ENCODE measurements around the gene CRIP3.

CRIP3 gene

GRCh38 chr6:43258180-43258579 lies 50.4 kb downstream of the CRIP3 start:
- no peak overlapping the region for H2AFZ ChIP-seq (ENCODE audit: low read length)
- no peak overlapping the region for H3K27ac ChIP-seq (ENCODE audit: low read depth, low read length, poor library complexity, severe bottlenecking)
- H3K27me3 ChIP-seq (ENCODE audit: insufficient read depth, low read length): no peaks in the 10 kb centered on the region; the same call in 1 of the 2 replicates
- H3K9me3 ChIP-seq (ENCODE audit: low read length): no peaks in the 10 kb centered on the region
- H3K9me2 ChIP-seq (ENCODE audit: low read depth, low read length): no peaks in the 10 kb centered on the region
- H3F3A ChIP-seq (ENCODE audit: insufficient read depth, low read length): no peaks in the 10 kb centered on the region
- no peak overlapping the region for H3K4me3 ChIP-seq (ENCODE audit: low read depth, low read length, poor library complexity, severe bottlenecking)
- H3K4me2 ChIP-seq (ENCODE audit: low read length): no peak overlapping the region
- no peaks in the 10 kb centered on the region for H3K79me2 ChIP-seq (ENCODE audit: insufficient read depth, low read length)
- H3K36me3 ChIP-seq (ENCODE audit: insufficient read depth, low read length): no peaks in the 10 kb centered on the region
- no peak for TF ChIP-seq EZH2 (IDR thresholded peaks at IDR 0.05; ENCODE audit: borderline replicate concordance, low read length)
- TF ChIP-seq, protein P1, sequence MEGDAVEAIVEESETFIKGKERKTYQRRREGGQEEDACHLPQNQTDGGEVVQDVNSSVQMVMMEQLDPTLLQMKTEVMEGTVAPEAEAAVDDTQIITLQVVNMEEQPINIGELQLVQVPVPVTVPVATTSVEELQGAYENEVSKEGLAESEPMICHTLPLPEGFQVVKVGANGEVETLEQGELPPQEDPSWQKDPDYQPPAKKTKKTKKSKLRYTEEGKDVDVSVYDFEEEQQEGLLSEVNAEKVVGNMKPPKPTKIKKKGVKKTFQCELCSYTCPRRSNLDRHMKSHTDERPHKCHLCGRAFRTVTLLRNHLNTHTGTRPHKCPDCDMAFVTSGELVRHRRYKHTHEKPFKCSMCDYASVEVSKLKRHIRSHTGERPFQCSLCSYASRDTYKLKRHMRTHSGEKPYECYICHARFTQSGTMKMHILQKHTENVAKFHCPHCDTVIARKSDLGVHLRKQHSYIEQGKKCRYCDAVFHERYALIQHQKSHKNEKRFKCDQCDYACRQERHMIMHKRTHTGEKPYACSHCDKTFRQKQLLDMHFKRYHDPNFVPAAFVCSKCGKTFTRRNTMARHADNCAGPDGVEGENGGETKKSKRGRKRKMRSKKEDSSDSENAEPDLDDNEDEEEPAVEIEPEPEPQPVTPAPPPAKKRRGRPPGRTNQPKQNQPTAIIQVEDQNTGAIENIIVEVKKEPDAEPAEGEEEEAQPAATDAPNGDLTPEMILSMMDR (IDR thresholded peaks at IDR 0.05; ENCODE audit: low read length): no peak
- no peaks in the 10 kb centered on the region for H4K20me1 ChIP-seq (ENCODE audit: insufficient read depth, low read length)
- H3K9ac ChIP-seq (ENCODE audit: low read length): no peak overlapping the region
- H3K4me1 ChIP-seq (ENCODE audit: insufficient read depth, low read length, severe bottlenecking): no peaks in the 10 kb centered on the region

- H3K4me1 ChIP-seq (ENCODE audit: insufficient read depth, low read length, severe bottlenecking): no peaks in the 10 kb centered on the region
- peaks cover 2% of the 10 kb centered on the region; the same call in 1 of the 2 replicates for H3K27me3 ChIP-seq (ENCODE audit: insufficient read depth, low read length)
- no peak overlapping the region for H3K4me3 ChIP-seq (ENCODE audit: low read depth, low read length, poor library complexity, severe bottlenecking)
- H3K9me2 ChIP-seq (ENCODE audit: low read depth, low read length): no peaks in the 10 kb centered on the region
- H3K79me2 ChIP-seq (ENCODE audit: insufficient read depth, low read length): no peaks in the 10 kb centered on the region
- H2AFZ ChIP-seq (ENCODE audit: low read length): no peak overlapping the region
- H3K9me3 ChIP-seq (ENCODE audit: low read length): no peaks in the 10 kb centered on the region
- H3K4me2 ChIP-seq (ENCODE audit: low read length): no peak overlapping the region
- no peak for TF ChIP-seq EZH2 (IDR thresholded peaks at IDR 0.05; ENCODE audit: borderline replicate concordance, low read length)
- TF ChIP-seq, protein P1 (IDR thresholded peaks at IDR 0.05; ENCODE audit: low read length): no peak
- no peaks in the 10 kb centered on the region for H4K20me1 ChIP-seq (ENCODE audit: insufficient read depth, low read length)
- H3K9ac ChIP-seq (ENCODE audit: low read length): no peak overlapping the region
- H3F3A ChIP-seq (ENCODE audit: insufficient read depth, low read length): no peaks in the 10 kb centered on the region
- no peaks in the 10 kb centered on the region for H3K36me3 ChIP-seq (ENCODE audit: insufficient read depth, low read length)
- H3K27ac ChIP-seq (ENCODE audit: low read depth, low read length, poor library complexity, severe bottlenecking): no peak overlapping the region
Observed at GRCh38 chr6:43257367-43258145, 51.1 kb downstream of the CRIP3 start.

DNA sequence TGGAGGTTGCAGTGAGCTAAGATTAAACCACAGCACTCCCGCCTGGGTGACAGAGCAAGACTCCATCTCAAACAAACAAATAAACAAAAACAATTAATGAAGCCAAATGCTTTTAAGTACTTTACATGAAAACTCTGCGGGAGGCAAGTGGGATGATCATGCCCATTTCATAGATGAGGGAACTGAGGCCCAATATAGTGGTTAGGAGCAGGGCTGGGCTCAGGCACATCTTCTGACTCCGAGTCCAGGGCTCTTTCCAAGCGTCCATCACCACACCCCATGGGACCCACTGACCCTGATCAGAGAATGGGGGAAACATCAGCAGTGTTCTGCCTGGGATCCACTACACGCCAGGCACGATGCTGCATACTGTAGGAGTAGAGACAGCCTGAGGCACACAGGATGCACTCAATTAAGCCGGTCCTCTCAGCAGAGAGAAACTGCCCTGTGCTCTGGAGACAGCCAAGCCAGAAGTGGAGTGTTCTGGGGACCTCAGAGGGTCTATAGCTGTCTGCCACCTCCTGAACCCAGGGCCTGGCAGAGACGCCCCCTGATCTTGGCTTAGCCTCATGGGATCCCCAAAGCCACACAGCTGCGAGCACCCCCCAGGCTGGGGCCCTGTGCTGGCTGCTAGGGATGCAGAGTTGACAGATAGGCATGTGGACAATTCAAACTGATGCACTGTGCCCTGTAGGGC lies 51.8 kb downstream of the CRIP3 start:
- TF ChIP-seq, protein P1 (IDR thresholded peaks at IDR 0.05; ENCODE audit: low read length): no peak
- TF ChIP-seq EZH2 (IDR thresholded peaks at IDR 0.05; ENCODE audit: borderline replicate concordance, low read length): no peak
- Histone ChIP-seq H3K4me3 (ENCODE audit: low read depth, low read length, poor library complexity, severe bottlenecking) (no peak overlapping the region), H2AFZ (ENCODE audit: low read length) (no peak overlapping the region), H3K36me3 (ENCODE audit: insufficient read depth, low read length) (no peaks in the 10 kb centered on the region), H4K20me1 (ENCODE audit: insufficient read depth, low read length) (no peaks in the 10 kb centered on the region), H3K27me3 (ENCODE audit: insufficient read depth, low read length) (peaks cover 4% of the 10 kb centered on the region; the same call in 1 of the 2 replicates), H3K9me2 (ENCODE audit: low read depth, low read length) (no peaks in the 10 kb centered on the region), H3K4me2 (ENCODE audit: low read length) (no peak overlapping the region), H3K9me3 (ENCODE audit: low read length) (no peaks in the 10 kb centered on the region), H3K4me1 (ENCODE audit: insufficient read depth, low read length, severe bottlenecking) (no peaks in the 10 kb centered on the region), H3F3A (ENCODE audit: insufficient read depth, low read length) (no peaks in the 10 kb centered on the region), H3K27ac (ENCODE audit: low read depth, low read length, poor library complexity, severe bottlenecking) (no peak overlapping the region), H3K79me2 (ENCODE audit: insufficient read depth, low read length) (no peaks in the 10 kb centered on the region), H3K9ac (ENCODE audit: low read length) (no peak overlapping the region)

All from OCI-LY1 (cell line).